ENCODE data around the gene MFNG. TPM values are rescaled to one million over a fixed set of nuclear protein-coding genes. Genes with fewer than 3 reads are reported as not detected.
A peak's percentile ranks its signal among the peaks of the same experiment; 100 is the strongest.

The MFNG gene
- total and polyA plus RNA-seq, 3 donors from 2014 or later: 7.5 to 8.2 (median 8.1) TPM

DNA sequence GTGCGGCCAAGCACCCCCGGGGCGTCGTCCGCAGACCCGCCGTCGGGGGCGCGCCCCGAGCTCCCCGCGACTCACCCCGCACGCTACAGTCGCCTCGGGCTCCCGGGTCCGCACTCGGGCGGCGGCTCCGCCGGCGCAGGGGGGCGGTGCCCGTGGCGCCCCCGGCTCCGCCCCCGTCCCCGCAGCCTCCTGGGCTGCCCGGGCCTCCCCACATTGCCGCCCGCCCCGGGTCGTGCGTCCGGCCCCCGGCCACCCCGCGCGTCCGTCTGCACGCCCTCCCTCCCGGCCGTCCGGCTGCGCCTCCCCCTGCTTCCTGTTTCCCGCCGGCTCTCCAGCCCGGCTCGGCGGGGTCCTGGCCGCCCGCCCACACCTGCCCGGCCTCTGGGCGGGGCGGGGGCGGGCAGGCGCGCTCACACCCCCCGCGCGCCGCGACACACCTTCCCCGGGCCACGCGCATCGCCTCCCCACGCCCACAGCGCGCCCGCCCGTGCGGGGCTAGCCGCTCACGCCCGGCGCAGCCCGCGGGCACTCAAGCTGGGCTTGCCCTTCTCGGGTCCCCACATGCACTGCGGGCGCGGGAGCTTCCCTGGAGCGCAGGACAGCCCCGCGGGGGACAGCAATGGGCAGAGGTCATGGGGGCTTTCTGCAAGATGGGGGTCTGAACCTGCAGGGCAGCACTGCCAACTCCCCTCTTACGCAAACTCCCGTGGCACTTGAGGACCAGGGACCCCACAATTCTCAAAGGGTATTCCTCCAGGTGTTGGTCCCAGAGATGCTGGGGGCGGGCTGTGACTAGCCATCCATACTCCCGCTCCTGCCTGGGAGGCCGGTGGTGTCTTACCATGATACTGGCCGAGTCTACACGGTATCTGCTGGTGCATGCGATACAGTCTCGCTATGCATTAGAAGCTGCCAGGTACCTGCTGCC, 33.3 kb upstream of the MFNG start, which contains the start of gene CARD10:
TSS of gene CARD10 (minus strand) at position 148 of the 928 bp plus-strand sequence. CDS start 215 bp downstream, outside the sequence.
- Histone ChIP-seq H3K9me3 (no peaks in the 10 kb centered on the region), H3K36me3 (ENCODE audit: low read depth, missing control alignments) (no peaks in the 10 kb centered on the region), H3K27ac (peak within 1 kb of the TSS; percentile 3 to 71), H3K4me3 (peak within 1 kb of the TSS; percentile 62 to 67), H3K4me1 (peaks cover 24% of the 10 kb centered on the region), H3K27me3 (no peaks in the 10 kb centered on the region)
- TF ChIP-seq POLR2A (IDR thresholded peaks at IDR 0.05): no peak
- TF ChIP-seq, protein P1, sequence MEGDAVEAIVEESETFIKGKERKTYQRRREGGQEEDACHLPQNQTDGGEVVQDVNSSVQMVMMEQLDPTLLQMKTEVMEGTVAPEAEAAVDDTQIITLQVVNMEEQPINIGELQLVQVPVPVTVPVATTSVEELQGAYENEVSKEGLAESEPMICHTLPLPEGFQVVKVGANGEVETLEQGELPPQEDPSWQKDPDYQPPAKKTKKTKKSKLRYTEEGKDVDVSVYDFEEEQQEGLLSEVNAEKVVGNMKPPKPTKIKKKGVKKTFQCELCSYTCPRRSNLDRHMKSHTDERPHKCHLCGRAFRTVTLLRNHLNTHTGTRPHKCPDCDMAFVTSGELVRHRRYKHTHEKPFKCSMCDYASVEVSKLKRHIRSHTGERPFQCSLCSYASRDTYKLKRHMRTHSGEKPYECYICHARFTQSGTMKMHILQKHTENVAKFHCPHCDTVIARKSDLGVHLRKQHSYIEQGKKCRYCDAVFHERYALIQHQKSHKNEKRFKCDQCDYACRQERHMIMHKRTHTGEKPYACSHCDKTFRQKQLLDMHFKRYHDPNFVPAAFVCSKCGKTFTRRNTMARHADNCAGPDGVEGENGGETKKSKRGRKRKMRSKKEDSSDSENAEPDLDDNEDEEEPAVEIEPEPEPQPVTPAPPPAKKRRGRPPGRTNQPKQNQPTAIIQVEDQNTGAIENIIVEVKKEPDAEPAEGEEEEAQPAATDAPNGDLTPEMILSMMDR (IDR thresholded peaks at IDR 0.05): no peak
- WGBS, 2 donors: 0 to 4% methylated on average over 3 to 81 of the region's 99 CpGs
- DNase-seq: peak; percentile 46
- intact Hi-C loops (cut with DNase I; ENCODE audit: low total_unique reads): no loop called here

DNA sequence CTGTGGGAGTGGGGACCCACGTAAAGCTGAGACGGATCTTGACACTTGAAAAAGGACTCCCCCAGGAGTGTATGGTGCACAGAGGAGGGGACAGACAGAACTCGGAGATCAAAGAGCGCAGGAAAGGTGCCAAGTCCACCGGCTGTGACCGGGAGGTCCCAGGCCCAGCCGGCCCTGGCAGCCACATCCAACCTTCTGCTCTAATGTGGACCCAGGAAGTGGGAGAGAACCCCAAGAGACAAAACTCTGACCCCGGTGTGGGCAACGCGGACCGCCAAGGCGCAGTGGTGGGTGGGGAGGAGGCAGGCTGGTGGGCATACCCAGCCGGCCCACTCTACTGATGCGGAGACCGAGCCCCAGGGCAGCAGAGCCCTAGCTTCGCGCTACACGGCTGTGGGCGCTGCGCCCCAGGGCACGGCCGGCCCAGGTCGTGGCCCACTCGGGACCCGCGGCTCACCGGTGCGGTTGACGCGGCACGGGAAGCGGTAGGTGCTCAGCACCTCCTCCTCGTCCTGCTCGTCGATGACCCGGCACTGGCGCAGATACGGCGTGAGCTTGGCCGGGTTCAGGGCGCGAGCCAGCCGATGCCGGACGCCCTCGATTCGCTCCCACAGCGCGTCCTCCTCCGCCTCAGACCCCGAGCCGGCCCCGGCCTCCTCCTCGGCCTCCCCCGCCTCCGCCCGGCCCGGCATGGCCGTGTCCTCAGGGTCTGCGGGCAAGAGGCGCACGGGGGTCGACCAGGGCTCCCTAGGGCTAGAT, 32.5 kb upstream of the MFNG start:
- 14 to 39% methylated on average over 7 to 39 of the region's 63 CpGs for WGBS, 2 donors
- H3K4me1 ChIP-seq: peaks cover 28% of the 10 kb centered on the region
- no peaks in the 10 kb centered on the region for H3K9me3 ChIP-seq
- DNase-seq: no peak
- intact Hi-C loops (cut with DNase I; ENCODE audit: low total_unique reads): no loop called here
- H3K27me3 ChIP-seq: no peaks in the 10 kb centered on the region
- no peak for TF ChIP-seq POLR2A (IDR thresholded peaks at IDR 0.05)
- TF ChIP-seq, protein P1 (IDR thresholded peaks at IDR 0.05): peak in 1 of 3 experiments; percentile 9
- no peaks in the 10 kb centered on the region for H3K36me3 ChIP-seq (ENCODE audit: low read depth, missing control alignments)
- H3K27ac ChIP-seq: peak overlapping the region; percentile 3 to 71
- H3K4me3 ChIP-seq: peak overlapping the region; percentile 62 to 67

DNA sequence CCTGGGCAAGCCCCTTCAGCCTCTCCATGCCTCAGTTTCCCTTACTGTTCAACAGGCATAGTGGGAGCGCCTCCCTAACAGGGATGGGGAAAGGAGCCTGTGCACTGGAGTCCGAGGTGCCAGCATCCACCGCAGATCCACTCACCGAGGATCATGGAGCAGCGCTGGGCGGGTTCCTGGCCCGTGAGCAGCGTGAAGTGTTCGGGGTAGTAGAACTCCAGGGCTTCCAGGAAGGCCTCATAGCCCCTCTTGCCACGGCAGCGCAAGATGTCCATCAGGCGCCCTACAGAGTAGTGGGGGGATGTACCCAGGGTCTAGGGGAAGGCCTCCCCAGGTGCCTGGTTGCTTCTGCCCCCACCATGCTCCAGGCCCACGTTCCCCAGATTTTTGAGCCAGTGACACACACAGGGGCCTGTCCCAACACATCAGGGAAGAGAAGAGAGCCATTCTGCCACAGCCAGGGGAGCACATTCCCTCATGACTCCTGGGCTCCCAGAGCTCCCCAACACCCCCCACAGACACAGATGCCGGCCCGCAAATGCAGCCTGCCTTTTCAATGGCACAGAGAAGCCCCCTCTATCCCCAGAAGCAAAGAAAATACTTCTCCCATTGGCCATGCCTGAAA, 31.8 kb upstream of the MFNG start:
- no peak for DNase-seq
- Histone ChIP-seq H3K4me1 (peaks cover 34% of the 10 kb centered on the region), H3K27me3 (no peaks in the 10 kb centered on the region), H3K36me3 (ENCODE audit: low read depth, missing control alignments) (no peaks in the 10 kb centered on the region), H3K9me3 (no peaks in the 10 kb centered on the region), H3K27ac (peak overlapping the region; percentile 3 to 71), H3K4me3 (peak overlapping the region; percentile 62 to 67)
- intact Hi-C loops (cut with DNase I; ENCODE audit: low total_unique reads): no loop called here
- no peak for TF ChIP-seq POLR2A (IDR thresholded peaks at IDR 0.05)
- TF ChIP-seq, protein P1 (IDR thresholded peaks at IDR 0.05): no peak
- 27 to 50% methylated on average over 4 to 15 of the region's 15 CpGs for WGBS, 2 donors

DNA sequence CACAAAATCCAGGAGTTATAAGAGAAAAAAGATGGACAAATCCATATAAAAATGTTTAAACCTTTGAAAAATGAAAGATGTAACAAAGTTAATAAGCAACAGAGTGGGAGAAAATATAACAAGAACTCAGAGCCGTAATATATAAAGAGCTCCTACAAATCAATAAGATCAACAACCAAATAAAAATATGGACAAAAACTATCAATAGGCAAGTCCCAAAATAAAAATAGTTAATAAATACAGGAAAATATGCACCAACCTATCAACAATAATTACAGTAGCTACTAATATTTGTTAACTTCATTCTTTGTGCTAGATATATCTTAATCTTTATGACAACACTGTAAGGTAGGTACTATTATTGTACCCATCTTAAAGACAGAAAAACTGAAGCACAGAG, 30.3 kb upstream of the MFNG start:
- Histone ChIP-seq H3K4me3 (no peak overlapping the region), H3K36me3 (ENCODE audit: low read depth, missing control alignments) (no peaks in the 10 kb centered on the region), H3K9me3 (no peaks in the 10 kb centered on the region), H3K27me3 (no peaks in the 10 kb centered on the region), H3K4me1 (peaks cover 42% of the 10 kb centered on the region), H3K27ac (no peak overlapping the region)
- intact Hi-C loops (cut with DNase I; ENCODE audit: low total_unique reads): no loop called here
- 65 to 74% methylated on average over 1 of the region's 1 CpG for WGBS, 2 donors
- no peak for DNase-seq
- TF ChIP-seq, protein P1 (IDR thresholded peaks at IDR 0.05): no peak
- no peak for TF ChIP-seq POLR2A (IDR thresholded peaks at IDR 0.05)
